WTC11 (cell line): ENCODE measurements around the gene CD37. TPM values are rescaled to one million over a fixed set of nuclear protein-coding genes. Genes with fewer than 3 reads are reported as not detected.
"Not testable (repeated sequence)": the region's sequence is repeated elsewhere in the genome, so short reads cannot be mapped to it uniquely, and the experiment has no call there.

Experiments
- ATAC-seq: fragments of 200-7000 bp; cut with Tn5 transposase; 2 replicates; pipeline ENCODE4 v1.10.0; 2021; ENCODE audit warnings: mild to moderate bottlenecking, moderate library complexity
- CTCF ChIA-PET: fragments of 300-600 bp; sonication (Branson Sonifier 250); formaldehyde crosslinking; loops from one replicate; lab custom pipeline; 2021; ENCODE audit warnings: antibody characterized with exemption; lab: Charles Lee
- POLR2A ChIA-PET: fragments of 350-600 bp; sonication (Branson Sonifier 250); formaldehyde crosslinking; loops from one replicate; lab custom pipeline; 2021; ENCODE audit warnings: antibody characterized with exemption; lab: Charles Lee
- DNase-seq: peaks from one replicate; pipeline ENCODE4 v3.0.0; 2021; ENCODE audit warnings: low spot score
- H3K27ac Mint-ChIP-seq: 2 replicates; pipeline ENCODE4 v1.8.0; 2021; ENCODE audit warnings: mixed read lengths
- H3K27me3 Mint-ChIP-seq: 2 replicates; pipeline ENCODE4 v1.8.0; 2021; ENCODE audit warnings: low read depth, mild to moderate bottlenecking, moderate library complexity, mixed read lengths
- H3K36me3 Mint-ChIP-seq: 2 replicates; pipeline ENCODE4 v1.8.0; 2021; ENCODE audit warnings: mixed read lengths
- H3K4me1 Mint-ChIP-seq: 2 replicates; pipeline ENCODE4 v1.8.0; 2022; ENCODE audit warnings: mixed read lengths
- H3K4me3 Mint-ChIP-seq: 2 replicates; pipeline ENCODE4 v1.8.0; 2021; ENCODE audit warnings: mild to moderate bottlenecking, moderate library complexity, mixed read lengths
- H3K9me3 Mint-ChIP-seq: 2 replicates; pipeline ENCODE4 v1.8.0; 2021; ENCODE audit warnings: mixed read lengths
- ATF6 ChIP-seq: sonication (generic); formaldehyde crosslinking; IDR thresholded peaks from 2 replicates; pipeline ENCODE4 v1.8.1; 2023; ENCODE audit warnings: mild to moderate bottlenecking, missing genetic modification reagents
- EMX1 ChIP-seq: fragments of 250-450 bp; sonication (Bioruptor Pico); IDR thresholded peaks from 2 replicates; pipeline ENCODE4 v1.8.0; 2021; ENCODE audit warnings: mild to moderate bottlenecking
- FOXK1 ChIP-seq: sonication (generic); formaldehyde crosslinking; IDR thresholded peaks from 2 replicates; pipeline ENCODE4 v1.8.0; 2022; ENCODE audit warnings: mild to moderate bottlenecking, moderate library complexity, missing genetic modification reagents
- FOXP1 ChIP-seq: sonication (generic); formaldehyde crosslinking; IDR thresholded peaks from 2 replicates; pipeline ENCODE4 v1.8.0; 2022; ENCODE audit warnings: missing genetic modification reagents, mild to moderate bottlenecking, moderate library complexity, borderline replicate concordance
- GRHL2 ChIP-seq: fragments of 250-450 bp; sonication (Bioruptor Pico); IDR thresholded peaks from 2 replicates; pipeline ENCODE4 v1.8.0; 2022; ENCODE audit warnings: mild to moderate bottlenecking, moderate library complexity; ENCODE audit not compliant: insufficient replicate concordance, severe bottlenecking
- HMGA2 ChIP-seq: fragments of 250-450 bp; sonication (Bioruptor Pico); IDR thresholded peaks from 2 replicates; pipeline ENCODE4 v1.4.0; 2021; ENCODE audit warnings: mild to moderate bottlenecking, moderate library complexity
- MLX ChIP-seq: sonication (generic); formaldehyde crosslinking; IDR thresholded peaks from 2 replicates; pipeline ENCODE4 v1.8.1; 2023; ENCODE audit warnings: mild to moderate bottlenecking, missing genetic modification reagents, moderate library complexity
- MYBL2 ChIP-seq: sonication (generic); formaldehyde crosslinking; IDR thresholded peaks from 2 replicates; pipeline ENCODE4 v1.8.1; 2023; ENCODE audit warnings: mild to moderate bottlenecking, moderate library complexity, missing genetic modification reagents
- NR2C2 ChIP-seq: sonication (generic); formaldehyde crosslinking; IDR thresholded peaks from 2 replicates; pipeline ENCODE4 v1.8.0; 2022; ENCODE audit warnings: mild to moderate bottlenecking, missing genetic modification reagents
- PRRX2 ChIP-seq: fragments of 250-450 bp; sonication (Bioruptor Pico); IDR thresholded peaks from 2 replicates; pipeline ENCODE4 v1.8.0; 2021; ENCODE audit warnings: mild to moderate bottlenecking
- SMAD4 ChIP-seq: sonication (generic); formaldehyde crosslinking; IDR thresholded peaks from 2 replicates; pipeline ENCODE4 v1.8.0; 2022; ENCODE audit warnings: mild to moderate bottlenecking, missing genetic modification reagents
- SP1 ChIP-seq: sonication (generic); formaldehyde crosslinking; conservative IDR thresholded peaks from 2 replicates; pipeline ENCODE4 v1.8.1; 2022; ENCODE audit warnings: missing genetic modification reagents
- USF1 ChIP-seq: sonication (generic); formaldehyde crosslinking; IDR thresholded peaks from 2 replicates; pipeline ENCODE4 v1.8.0; 2022; ENCODE audit warnings: mild to moderate bottlenecking, missing genetic modification reagents
- ZBTB43 ChIP-seq: sonication (generic); formaldehyde crosslinking; IDR thresholded peaks from 2 replicates; pipeline ENCODE4 v1.8.1; 2023; ENCODE audit warnings: mild to moderate bottlenecking, missing genetic modification reagents
- ZNF121 ChIP-seq: sonication (generic); formaldehyde crosslinking; IDR thresholded peaks from 2 replicates; pipeline ENCODE4 v1.8.0; 2023; ENCODE audit warnings: missing genetic modification reagents
- ZNF138 ChIP-seq: sonication (generic); formaldehyde crosslinking; conservative IDR thresholded peaks from 2 replicates; pipeline ENCODE4 v1.8.1; 2022; ENCODE audit warnings: mild to moderate bottlenecking, moderate library complexity, missing genetic modification reagents
- ZNF232 ChIP-seq: sonication (generic); formaldehyde crosslinking; IDR thresholded peaks from 2 replicates; pipeline ENCODE4 v1.8.0; 2022; ENCODE audit warnings: mild to moderate bottlenecking, missing genetic modification reagents
- ZNF317 ChIP-seq: sonication (generic); formaldehyde crosslinking; IDR thresholded peaks from 2 replicates; pipeline ENCODE4 v1.8.1; 2023; ENCODE audit warnings: low read depth, mild to moderate bottlenecking, moderate library complexity, missing genetic modification reagents, borderline replicate concordance
- ZNF396 ChIP-seq: fragments of 250-450 bp; sonication (Bioruptor Pico); IDR thresholded peaks from 2 replicates; pipeline ENCODE4 v1.8.0; 2021; ENCODE audit warnings: mild to moderate bottlenecking, moderate library complexity, borderline replicate concordance
- ZNF423 ChIP-seq: fragments of 250-450 bp; sonication (Bioruptor Pico); IDR thresholded peaks from 2 replicates; pipeline ENCODE4 v2.1.2; 2022; ENCODE audit warnings: mild to moderate bottlenecking, moderate library complexity
- ZNF671 ChIP-seq: fragments of 250-450 bp; sonication (Bioruptor Pico); IDR thresholded peaks from 2 replicates; pipeline ENCODE4 v1.8.0; 2021; ENCODE audit warnings: mild to moderate bottlenecking
- total RNA-seq: library from RNA; stranded (reverse); gene quantifications from 3 replicates; pipeline ENCODE4 v1.2.3, GENCODE V29; 2021

Gene CD37
- total RNA-seq, 1 experiment from 2014 or later, result 1.6 TPM

GRCh38 chr19:49301165-49301865 lies 33.9 kb upstream of the CD37 start (continued):
- TF ChIP-seq ZNF138 (CRISPR knock-in tag), result no peak
- no peak for TF ChIP-seq ZBTB43 (CRISPR knock-in tag)
- TF ChIP-seq FOXP1 (CRISPR knock-in tag), result no peak

- Mint-ChIP-seq H3K27me3 (peaks cover 9% of the 10 kb centered on the region), H3K9me3 (peaks cover 12% of the 10 kb centered on the region; the same call in 1 of the 2 replicates), H3K4me3 (no peak overlapping the region), H3K27ac (no peak overlapping the region), H3K4me1 (peaks cover 2% of the 10 kb centered on the region; the same call in 1 of the 2 replicates), H3K36me3 (no peaks in the 10 kb centered on the region)
- TF ChIP-seq ZNF121 (CRISPR knock-in tag) (0 out of 2 replicates have a peak, but pooled peaks have one; percentile 14), ATF6 (CRISPR knock-in tag) (no peak)
- ChIA-PET CTCF (interaction anchor here (0.6 to 2.3 kb wide), 43 partner anchors 10 to 283 kb away, joined by 3 to 19 read pairs (median 4); partner anchors contain the start of genes SLC6A16 and TEAD2), POLR2A (no interaction called here)
- ATAC-seq (no peak), DNase-seq (no peak)
Observed at GRCh38 chr19:49301866-49302252, 33.3 kb upstream of the CD37 start.

GRCh38 chr19:49306734-49307133 lies 28.5 kb upstream of the CD37 start:
- not testable (repeated sequence) for H3K36me3 Mint-ChIP-seq

GRCh38 chr19:49309087-49309486 lies 26.1 kb upstream of the CD37 start:
- peaks cover 2% of the 10 kb centered on the region for H3K27me3 Mint-ChIP-seq
- no peaks in the 10 kb centered on the region for H3K9me3 Mint-ChIP-seq
- TF ChIP-seq ZNF396 (CRISPR knock-in tag) (no peak), HMGA2 (no peak), SMAD4 (CRISPR knock-in tag) (no peak), EMX1 (no peak), SP1 (CRISPR knock-in tag) (no peak), ZNF232 (no peak), MLX (CRISPR knock-in tag) (no peak), FOXK1 (CRISPR knock-in tag) (no peak), GRHL2 (no peak), ZNF423 (no peak), ZNF671 (CRISPR knock-in tag) (no peak), ZNF317 (CRISPR knock-in tag) (no peak), USF1 (CRISPR knock-in tag) (no peak), NR2C2 (no peak), PRRX2 (CRISPR knock-in tag) (no peak), MYBL2 (CRISPR knock-in tag) (no peak)
- peaks cover 2% of the 10 kb centered on the region; the same call in 1 of the 2 replicates for H3K36me3 Mint-ChIP-seq
- no peak overlapping the region for H3K4me3 Mint-ChIP-seq
- ChIA-PET POLR2A (no interaction called here), CTCF (interaction anchor here (0.7 kb wide), 1 partner anchor 19 kb away, joined by 3 read pairs; no protein-coding TSS in a partner anchor)
- no peak overlapping the region for H3K27ac Mint-ChIP-seq
- ATAC-seq, result no peak
- no peak for DNase-seq
- H3K4me1 Mint-ChIP-seq, result no peaks in the 10 kb centered on the region

More at GRCh38 chr19:49306734-49307133, 28.5 kb upstream of the CD37 start:
- CTCF ChIA-PET, result interaction anchor here (0.6 to 1.1 kb wide), 3 partner anchors 21 to 174 kb away, joined by 3 read pairs; no protein-coding TSS in a partner anchor
- POLR2A ChIA-PET, H3K4me3 Mint-ChIP-seq, H3K27ac Mint-ChIP-seq, H3K4me1 Mint-ChIP-seq, DNase-seq, H3K27me3 Mint-ChIP-seq, ATAC-seq: not testable (repeated sequence)
- H3K9me3 Mint-ChIP-seq, result peaks cover 12% of the 10 kb centered on the region; the same call in 1 of the 2 replicates
